Body of pancreas (tissue), 4 donors: ENCODE measurements around the gene SCUBE1.

Experiments
- CTCF ChIP-seq, 7 experiments: fragments of 450-650 bp in 4 of 7; fragments of 200-600 bp in 3 of 7; sonication (generic) in 3 of 7; IDR thresholded peaks; one replicate each; pipeline ENCODE4 v1.5.1; 2016 to 2019; ENCODE audit warnings: antibody characterized with exemption in 7 of 7
- POLR2A ChIP-seq, 3 donors: fragments of 450-650 bp; IDR thresholded peaks; one replicate each; pipeline ENCODE4 v1.6.1; 2016; ENCODE audit warnings: antibody characterized with exemption in 3 of 3, mild to moderate bottlenecking in 2 of 3

- TF ChIP-seq CTCF (IDR thresholded peaks at IDR 0.05) (no peak), POLR2A (IDR thresholded peaks at IDR 0.05) (no peak)
Measured at GRCh38 chr22:43157874-43158546, 185.2 kb downstream of the SCUBE1 start.
